CD4-positive, alpha-beta T cell (primary cell): ENCODE results near the gene CCDC107. TPM values are rescaled to one million over a fixed set of nuclear protein-coding genes. Genes with fewer than 3 reads are reported as not detected.
"Not testable (repeated sequence)": the region's sequence is repeated elsewhere in the genome, so short reads cannot be mapped to it uniquely, and the experiment has no call there.

Experiments
- ATAC-seq: fragments of 200-7000 bp; cut with Tn5 transposase; one replicate; pipeline ENCODE4 v1.10.0; 2022; ENCODE audit warnings: mild to moderate bottlenecking; ENCODE audit not compliant: poor library complexity
- CTCF ChIA-PET: fragments of 350-600 bp; sonication (Branson Sonifier 250); formaldehyde crosslinking; loops from one replicate; lab custom pipeline; 2021; ENCODE audit warnings: antibody characterized with exemption, inconsistent platforms; lab: Charles Lee
- POLR2A ChIA-PET: fragments of 350-600 bp; sonication (Branson Sonifier 250); formaldehyde crosslinking; loops from one replicate; lab custom pipeline; 2021; ENCODE audit warnings: antibody characterized with exemption, inconsistent platforms; lab: Charles Lee
- DNase-seq, 14 experiments: peaks; one replicate each; pipeline ENCODE4 v3.0.0-alpha.2; 2013 to 2020; ENCODE audit warnings: mixed read lengths in 2 of 14
- H3K27ac ChIP-seq, 2 donors: one replicate each; pipeline versions ENCODE4 v1.5.1 to v1.7.0; 2013; ENCODE audit warnings: low read length in 2 of 2, low read depth in 1 of 2, mild to moderate bottlenecking in 1 of 2
- H3K27me3 ChIP-seq, 2 experiments: 1 replicate in 1 of 2; 2 replicates in 1 of 2; pipeline versions ENCODE4 v1.6.1 to v1.7.0; 2013; ENCODE audit warnings: low read length in 2 of 2, control low read depth in 1 of 2, mild to moderate bottlenecking in 1 of 2, moderate library complexity in 1 of 2; ENCODE audit not compliant: insufficient read depth in 2 of 2, control insufficient read depth in 1 of 2
- H3K36me3 ChIP-seq: one replicate; pipeline ENCODE4 v1.6.1; 2013; ENCODE audit warnings: low read length, control low read depth; ENCODE audit not compliant: insufficient read depth
- H3K4me1 ChIP-seq: one replicate; pipeline ENCODE4 v1.6.1; 2013; ENCODE audit warnings: low read length, control low read depth; ENCODE audit not compliant: insufficient read depth
- H3K4me3 ChIP-seq: one replicate; pipeline ENCODE4 v1.5.1; 2013; ENCODE audit warnings: mild to moderate bottlenecking, low read length, moderate library complexity
- H3K9me3 ChIP-seq, 2 experiments: 1 replicate in 1 of 2; 2 replicates in 1 of 2; pipeline versions ENCODE4 v1.6.1 to v1.7.0; 2013; ENCODE audit warnings: low read length in 2 of 2, mild to moderate bottlenecking in 2 of 2, control low read depth in 1 of 2, moderate library complexity in 1 of 2; ENCODE audit not compliant: control insufficient read depth in 1 of 2, insufficient read depth in 1 of 2
- H3K27ac Mint-ChIP-seq: one replicate; pipeline ENCODE4 v1.8.0; 2020; ENCODE audit warnings: mixed read lengths
- H3K27me3 Mint-ChIP-seq: one replicate; pipeline ENCODE4 v1.8.0; 2021; ENCODE audit warnings: mixed read lengths
- H3K36me3 Mint-ChIP-seq: one replicate; pipeline ENCODE4 v1.8.0; 2021; ENCODE audit warnings: low read depth, mixed read lengths
- H3K4me1 Mint-ChIP-seq: one replicate; pipeline ENCODE4 v1.8.0; 2021; ENCODE audit warnings: low read depth, mixed read lengths
- H3K4me3 Mint-ChIP-seq: one replicate; pipeline ENCODE4 v1.8.0; 2020; ENCODE audit warnings: mild to moderate bottlenecking, mixed read lengths
- H3K9me3 Mint-ChIP-seq: one replicate; pipeline ENCODE4 v1.8.0; 2020; ENCODE audit warnings: mixed read lengths
- intact Hi-C, 2 experiments: fragments of 100-400 bp; cut with DNase I in 1 of 2; cut with micrococcal nuclease in 1 of 2; formaldehyde crosslinking; loops; one replicate each; pipeline versions ENCODE4 v1.15.1 to v1.9.0; 2023 to 2025; cut with DNase I, micrococcal nuclease
- total RNA-seq, 174 experiments: library from RNA in 2 of 174; stranded (reverse) in 2 of 174; gene quantifications; one replicate each; pipeline ENCODE4 v1.2.3 and lab custom pipeline; 2021 to 2026
- TF ChIP-seq, protein P1 (sequence below): fragments of 200-600 bp; IDR thresholded peaks from one replicate; pipeline ENCODE4 v1.8.0; 2022; ENCODE audit warnings: antibody characterized with exemption, mild to moderate bottlenecking

The CCDC107 gene
- total RNA-seq, 2 experiments from 2014 or later: 10.2 TPM

GRCh38 chr9:35629597-35629996 lies 28.5 kb upstream of the CCDC107 start:
- Histone ChIP-seq H3K4me3 (no peak overlapping the region), H3K27me3 (no peaks in the 10 kb centered on the region), H3K27ac (no peak overlapping the region), H3K4me1 (no peaks in the 10 kb centered on the region), H3K9me3 (no peaks in the 10 kb centered on the region), H3K36me3 (no peaks in the 10 kb centered on the region)
- H3K4me3 Mint-ChIP-seq: no peak overlapping the region
- no peaks in the 10 kb centered on the region for H3K9me3 Mint-ChIP-seq
- H3K27me3 Mint-ChIP-seq: no peaks in the 10 kb centered on the region
- POLR2A ChIA-PET: interaction anchor here (0.6 to 1.5 kb wide), 3 partner anchors 13 to 62 kb away, joined by 3 to 4 read pairs (median 4); no protein-coding TSS in a partner anchor
- H3K27ac Mint-ChIP-seq: no peak overlapping the region
- ATAC-seq (no peak), DNase-seq (no peak)
- H3K36me3 Mint-ChIP-seq: no peaks in the 10 kb centered on the region
- TF ChIP-seq, protein P1, sequence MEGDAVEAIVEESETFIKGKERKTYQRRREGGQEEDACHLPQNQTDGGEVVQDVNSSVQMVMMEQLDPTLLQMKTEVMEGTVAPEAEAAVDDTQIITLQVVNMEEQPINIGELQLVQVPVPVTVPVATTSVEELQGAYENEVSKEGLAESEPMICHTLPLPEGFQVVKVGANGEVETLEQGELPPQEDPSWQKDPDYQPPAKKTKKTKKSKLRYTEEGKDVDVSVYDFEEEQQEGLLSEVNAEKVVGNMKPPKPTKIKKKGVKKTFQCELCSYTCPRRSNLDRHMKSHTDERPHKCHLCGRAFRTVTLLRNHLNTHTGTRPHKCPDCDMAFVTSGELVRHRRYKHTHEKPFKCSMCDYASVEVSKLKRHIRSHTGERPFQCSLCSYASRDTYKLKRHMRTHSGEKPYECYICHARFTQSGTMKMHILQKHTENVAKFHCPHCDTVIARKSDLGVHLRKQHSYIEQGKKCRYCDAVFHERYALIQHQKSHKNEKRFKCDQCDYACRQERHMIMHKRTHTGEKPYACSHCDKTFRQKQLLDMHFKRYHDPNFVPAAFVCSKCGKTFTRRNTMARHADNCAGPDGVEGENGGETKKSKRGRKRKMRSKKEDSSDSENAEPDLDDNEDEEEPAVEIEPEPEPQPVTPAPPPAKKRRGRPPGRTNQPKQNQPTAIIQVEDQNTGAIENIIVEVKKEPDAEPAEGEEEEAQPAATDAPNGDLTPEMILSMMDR: no peak
- intact Hi-C loops: no loop called here
- CTCF ChIA-PET: interaction anchor here (0.9 kb wide), 1 partner anchor 18 kb away, joined by 3 read pairs; no protein-coding TSS in a partner anchor
- H3K4me1 Mint-ChIP-seq: peaks cover 1% of the 10 kb centered on the region

GRCh38 chr9:35635730-35636129 lies 22.4 kb upstream of the CCDC107 start:
- H3K36me3 Mint-ChIP-seq: peaks cover 8% of the 10 kb centered on the region
- DNase-seq: no peak
- peak overlapping the region; percentile 60 for H3K27ac Mint-ChIP-seq
- ChIA-PET POLR2A (interaction anchor here (1.0 kb wide), 1 partner anchor 564 kb away, joined by 3 read pairs; the partner anchor contains the start of gene VCP), CTCF (interaction anchor here (0.5 kb wide), 1 partner anchor 18 kb away, joined by 3 read pairs; no protein-coding TSS in a partner anchor)
- TF ChIP-seq, protein P1: no peak
- ATAC-seq: no peak
- Histone ChIP-seq H3K9me3 (no peaks in the 10 kb centered on the region), H3K4me1 (peaks cover 32% of the 10 kb centered on the region), H3K27me3 (no peaks in the 10 kb centered on the region), H3K27ac (no peak overlapping the region), H3K36me3 (no peaks in the 10 kb centered on the region), H3K4me3 (no peak overlapping the region)
- H3K4me3 Mint-ChIP-seq: no peak overlapping the region
- no peaks in the 10 kb centered on the region for H3K9me3 Mint-ChIP-seq
- intact Hi-C loops: no loop called here
- H3K27me3 Mint-ChIP-seq: no peaks in the 10 kb centered on the region
- peaks cover 53% of the 10 kb centered on the region for H3K4me1 Mint-ChIP-seq

GRCh38 chr9:35636135-35636876 lies 21.8 kb upstream of the CCDC107 start:
- H3K4me3 Mint-ChIP-seq: no peak overlapping the region
- Histone ChIP-seq H3K4me1 (peaks cover 32% of the 10 kb centered on the region), H3K27me3 (no peaks in the 10 kb centered on the region), H3K36me3 (no peaks in the 10 kb centered on the region), H3K27ac (no peak overlapping the region), H3K4me3 (no peak overlapping the region), H3K9me3 (no peaks in the 10 kb centered on the region)
- ATAC-seq: no peak
- intact Hi-C loops: no loop called here
- no peaks in the 10 kb centered on the region for H3K9me3 Mint-ChIP-seq
- ChIA-PET CTCF (interaction anchor here (0.5 kb wide), 1 partner anchor 17 kb away, joined by 3 read pairs; no protein-coding TSS in a partner anchor), POLR2A (interaction anchor here (1.0 kb wide), 1 partner anchor 564 kb away, joined by 3 read pairs; the partner anchor contains the start of gene VCP)
- peak overlapping the region; percentile 60 for H3K27ac Mint-ChIP-seq
- H3K36me3 Mint-ChIP-seq: peaks cover 8% of the 10 kb centered on the region
- no peaks in the 10 kb centered on the region for H3K27me3 Mint-ChIP-seq
- H3K4me1 Mint-ChIP-seq: peaks cover 59% of the 10 kb centered on the region
- peak in 1 of 14 experiments; percentile 21 for DNase-seq
- TF ChIP-seq, protein P1: no peak

DNA sequence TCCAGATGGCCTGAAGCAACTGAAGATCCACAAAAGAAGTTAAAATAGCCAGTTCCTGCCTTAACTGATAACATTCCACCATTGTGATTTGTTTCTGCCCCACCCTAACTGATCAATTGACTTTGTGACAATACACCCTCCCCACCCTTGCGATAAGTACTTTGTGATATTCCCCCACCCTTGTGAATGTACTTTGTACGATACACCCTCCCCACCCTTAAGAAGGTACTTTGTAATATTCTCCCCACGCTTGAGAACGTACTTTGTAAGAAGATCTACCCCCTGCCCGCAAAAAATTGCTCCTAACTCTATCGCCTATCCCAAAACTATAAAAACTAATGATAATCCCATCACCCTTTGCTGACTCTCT lies 21.2 kb upstream of the CCDC107 start:
- H3K36me3 Mint-ChIP-seq, H3K27ac ChIP-seq, CTCF ChIA-PET, H3K9me3 Mint-ChIP-seq, H3K27me3 ChIP-seq, H3K4me3 ChIP-seq, H3K27me3 Mint-ChIP-seq, H3K4me3 Mint-ChIP-seq, DNase-seq, ATAC-seq, H3K9me3 ChIP-seq, H3K36me3 ChIP-seq, intact Hi-C loops: not testable (repeated sequence)
- Mint-ChIP-seq H3K27ac (peak overlapping the region; percentile 60), H3K4me1 (peaks cover 64% of the 10 kb centered on the region)
- H3K4me1 ChIP-seq: peaks cover 32% of the 10 kb centered on the region
- POLR2A ChIA-PET: interaction anchor here (1.0 kb wide), 1 partner anchor 565 kb away, joined by 3 read pairs; the partner anchor contains the start of gene VCP

DNA sequence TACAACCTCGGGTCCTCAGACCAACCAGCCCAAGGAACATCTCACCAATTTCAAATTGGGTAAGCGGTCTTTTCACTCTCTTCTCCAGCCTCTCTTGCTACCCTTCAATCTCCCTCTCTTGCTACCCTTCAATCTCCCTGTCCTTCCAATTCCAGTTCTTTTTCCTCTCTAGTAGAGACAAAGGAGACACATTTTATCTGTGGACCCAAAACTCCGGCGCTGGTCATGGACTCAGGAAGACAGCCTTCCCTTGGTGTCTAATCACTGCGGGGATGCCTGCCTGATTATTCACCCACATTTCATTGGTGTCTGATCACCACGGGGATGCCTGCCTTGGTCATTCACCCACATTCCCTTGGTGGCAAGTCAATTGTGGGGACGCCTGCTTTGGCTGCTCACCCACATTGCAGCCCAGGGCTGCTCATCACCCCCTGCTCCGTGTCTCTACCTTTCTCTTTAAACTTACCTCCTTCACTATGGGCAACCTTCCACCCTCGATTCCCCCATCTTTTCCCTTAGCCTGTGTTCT lies 20.6 kb upstream of the CCDC107 start:
- H3K27me3 ChIP-seq, H3K9me3 Mint-ChIP-seq, H3K4me3 ChIP-seq, POLR2A ChIA-PET, DNase-seq, H3K36me3 ChIP-seq, H3K9me3 ChIP-seq, CTCF ChIA-PET, H3K27ac ChIP-seq, H3K27me3 Mint-ChIP-seq, H3K36me3 Mint-ChIP-seq, intact Hi-C loops, H3K4me3 Mint-ChIP-seq, ATAC-seq: not testable (repeated sequence)
- Mint-ChIP-seq H3K27ac (peak overlapping the region; percentile 73), H3K4me1 (peaks cover 65% of the 10 kb centered on the region)
- H3K4me1 ChIP-seq: peaks cover 32% of the 10 kb centered on the region
